Sigmoid colon (tissue), 7 donors: ENCODE data around the gene EIF3D. TPM values are rescaled to one million over a fixed set of nuclear protein-coding genes. Genes with fewer than 3 reads are reported as not detected.
A peak's percentile ranks its signal among the peaks of the same experiment; 100 is the strongest.

Experiments used
- DNase-seq: peaks from one replicate; pipeline ENCODE4 v3.0.0-alpha.2; 2019
- H3K27ac ChIP-seq, 4 donors: fragments of 200-600 bp; sonication (generic); one replicate each; pipeline ENCODE4 v1.5.1; 2016 to 2019; ENCODE audit warnings: mild to moderate bottlenecking in 1 of 4
- H3K27me3 ChIP-seq, 3 donors: fragments of 200-600 bp; sonication (generic); one replicate each; pipeline ENCODE4 v1.5.1; 2019; ENCODE audit warnings: mild to moderate bottlenecking in 1 of 3
- H3K36me3 ChIP-seq, 4 donors: fragments of 200-600 bp; sonication (generic); one replicate each; pipeline ENCODE4 v1.5.1; 2016 to 2019
- H3K4me1 ChIP-seq, 4 donors: fragments of 200-600 bp; sonication (generic); one replicate each; pipeline ENCODE4 v1.5.1; 2017 to 2019
- H3K4me3 ChIP-seq, 4 donors: fragments of 200-600 bp; sonication (generic); one replicate each; pipeline ENCODE4 v1.5.1; 2017 to 2019; ENCODE audit warnings: mild to moderate bottlenecking in 2 of 4, moderate library complexity in 1 of 4
- H3K9me3 ChIP-seq, 4 donors: fragments of 200-600 bp in 3 of 4; sonication (generic) in 3 of 4; one replicate each; pipeline versions ENCODE4 v1.5.1 to v1.6.1; 2013 to 2019
- CTCF ChIP-seq, 4 experiments: fragments of 450-650 bp in 3 of 4; fragments of 200-600 bp in 1 of 4; IDR thresholded peaks; one replicate each; pipeline ENCODE4 v1.5.1; 2016 to 2019; ENCODE audit warnings: antibody characterized with exemption in 4 of 4, mild to moderate bottlenecking in 3 of 4, moderate library complexity in 2 of 4
- EP300 ChIP-seq, 4 donors: sonication (generic); formaldehyde crosslinking; IDR thresholded peaks; one replicate each; pipeline ENCODE4 v1.6.1; 2017; ENCODE audit warnings: antibody characterized with exemption in 4 of 4
- POLR2A ChIP-seq, 2 donors: fragments of 450-650 bp; IDR thresholded peaks; one replicate each; pipeline ENCODE4 v1.6.1; 2016; ENCODE audit warnings: antibody characterized with exemption in 2 of 2, mild to moderate bottlenecking in 2 of 2, moderate library complexity in 2 of 2
- POLR2AphosphoS5 ChIP-seq, 4 donors: sonication (generic); formaldehyde crosslinking; IDR thresholded peaks; one replicate each; pipeline ENCODE4 v1.6.1; 2017; ENCODE audit warnings: antibody characterized with exemption in 4 of 4
- WGBS, 2 donors: extraction: QIAGEN DNeasy Blood & Tissue Kit; methylation state at CpG; one replicate each; pipeline ENCODE4 v1.1.7; 2013; 5-methylcytosine and 5-hydroxymethylcytosine counted together
- intact Hi-C: fragments of 100-400 bp; cut with DNase I; formaldehyde crosslinking; loops from one replicate; pipeline ENCODE4 v1.15.1; 2023
- polyA plus RNA-seq, 3 donors: library from polyadenylated mRNA; stranded (reverse); fragments of 200-250 nt; gene quantifications; one replicate each; pipeline ENCODE4 v1.2.3, GENCODE V29; 2013
- total RNA-seq, 4 donors: library from RNA; depleted of rRNA; stranded (reverse); fragments of >200 nt; gene quantifications; one replicate each; pipeline ENCODE4 v1.1.0, GENCODE V29; 2016
- donor health status: healthy with polysubstance abuse.
- donor health status: Bipolar disorder and iron deficiency.
- donor health status: healthy.

EIF3D gene
- total and polyA plus RNA-seq, 7 donors: 130 to 376 (median 260) TPM

- H3K27me3 ChIP-seq: no peaks in the 10 kb centered on the region
Observed at GRCh38 chr22:36505998-36506635, 22.8 kb downstream of the EIF3D start.

GRCh38 chr22:36497910-36498665 lies 30.9 kb downstream of the EIF3D start:
- H3K4me3 ChIP-seq: no peak overlapping the region
- no peaks in the 10 kb centered on the region for H3K4me1 ChIP-seq
- H3K36me3 ChIP-seq: peaks cover 0 to 29% (median 5%) of the 10 kb centered on the region in 4 donors
- H3K27me3 ChIP-seq: no peaks in the 10 kb centered on the region
- DNase-seq: no peak
- WGBS, 2 donors: 92 to 94% methylated on average over 30 of the region's 30 CpGs
- no peak for TF ChIP-seq EP300 (IDR thresholded peaks at IDR 0.05)
- TF ChIP-seq CTCF (IDR thresholded peaks at IDR 0.05): no peak
- TF ChIP-seq POLR2A (IDR thresholded peaks at IDR 0.05): no peak
- no peak for TF ChIP-seq POLR2AphosphoS5 (IDR thresholded peaks at IDR 0.05)
- intact Hi-C loops: no loop called here
- no peak overlapping the region for H3K27ac ChIP-seq
- H3K9me3 ChIP-seq: no peaks in the 10 kb centered on the region

More at GRCh38 chr22:36505998-36506635, 22.8 kb downstream of the EIF3D start:
- Histone ChIP-seq H3K4me3 (peak overlapping the region; percentile 36 to 61 (median 55)), H3K36me3 (peaks cover 0 to 8% (median 5%) of the 10 kb centered on the region in 4 donors), H3K4me1 (peaks cover 0 to 25% (median 18%) of the 10 kb centered on the region in 4 donors), H3K27ac (peak overlapping the region; percentile 82 to 86 (median 82)), H3K9me3 (no peaks in the 10 kb centered on the region)
- TF ChIP-seq POLR2A (IDR thresholded peaks at IDR 0.05): no peak
- no peak for TF ChIP-seq POLR2AphosphoS5 (IDR thresholded peaks at IDR 0.05)
- TF ChIP-seq CTCF (IDR thresholded peaks at IDR 0.05): no peak
- TF ChIP-seq EP300 (IDR thresholded peaks at IDR 0.05): no peak
- intact Hi-C loops: no loop called here
- WGBS, 2 donors: 94 to 96% methylated on average over 60 of the region's 60 CpGs
- DNase-seq: no peak

GRCh38 chr22:36493690-36494110 lies 35.3 kb downstream of the EIF3D start:
- intact Hi-C loops: no loop called here
- DNase-seq: no peak
- H3K4me3 ChIP-seq: no peak overlapping the region
- no peaks in the 10 kb centered on the region for H3K4me1 ChIP-seq
- no peak for TF ChIP-seq CTCF (IDR thresholded peaks at IDR 0.05)
- no peak for TF ChIP-seq POLR2A (IDR thresholded peaks at IDR 0.05)
- TF ChIP-seq POLR2AphosphoS5 (IDR thresholded peaks at IDR 0.05): peak in 1 of 4 donors; percentile 11
- no peak for TF ChIP-seq EP300 (IDR thresholded peaks at IDR 0.05)
- no peak overlapping the region for H3K27ac ChIP-seq
- 53 to 81% methylated on average over 16 of the region's 16 CpGs for WGBS, 2 donors
- no peaks in the 10 kb centered on the region for H3K27me3 ChIP-seq
- no peaks in the 10 kb centered on the region for H3K9me3 ChIP-seq
- H3K36me3 ChIP-seq: peaks cover 0 to 47% (median 3%) of the 10 kb centered on the region in 4 donors

GRCh38 chr22:36492109-36492508 lies 36.9 kb downstream of the EIF3D start:
- 84 to 92% methylated on average over 5 of the region's 5 CpGs for WGBS, 2 donors
- H3K27ac ChIP-seq: no peak overlapping the region
- no peak for TF ChIP-seq POLR2AphosphoS5 (IDR thresholded peaks at IDR 0.05)
- no peak for TF ChIP-seq POLR2A (IDR thresholded peaks at IDR 0.05)
- no peak for TF ChIP-seq EP300 (IDR thresholded peaks at IDR 0.05)
- TF ChIP-seq CTCF (IDR thresholded peaks at IDR 0.05): no peak

More at GRCh38 chr22:36492109-36492508, 36.9 kb downstream of the EIF3D start:
- Histone ChIP-seq H3K4me3 (no peak overlapping the region), H3K27me3 (no peaks in the 10 kb centered on the region), H3K4me1 (no peaks in the 10 kb centered on the region), H3K9me3 (no peaks in the 10 kb centered on the region), H3K36me3 (peaks cover 0 to 35% (median 3%) of the 10 kb centered on the region in 4 donors)
- intact Hi-C loops: no loop called here
- no peak for DNase-seq
